ENCODE measurements around the gene FBXL2. TPM values are rescaled to one million over a fixed set of nuclear protein-coding genes. Genes with fewer than 3 reads are reported as not detected.

FBXL2 gene
- total RNA-seq, 4 donors from 2014 or later = 0.76 to 6.0 (median 3.0) TPM

DNA sequence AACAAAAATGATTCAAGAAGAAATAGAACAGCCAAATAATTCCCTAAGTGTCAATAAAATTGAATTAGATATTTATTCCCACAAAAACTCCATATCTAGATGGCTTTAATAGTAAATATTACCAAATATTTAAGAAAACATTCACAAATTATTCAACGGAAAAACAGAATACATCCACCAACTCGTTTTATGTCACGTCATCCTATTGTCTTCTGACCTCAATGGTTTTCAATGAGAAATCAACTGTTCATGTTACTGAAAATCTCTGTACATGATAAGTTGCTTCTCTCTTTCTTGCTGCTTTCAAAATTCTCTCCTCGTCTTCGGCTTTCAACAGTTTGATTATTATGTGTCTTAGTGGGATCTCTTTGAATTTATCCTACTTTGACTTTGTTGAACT lies 17.1 kb upstream of the FBXL2 start:
- H3K4me3 ChIP-seq (ENCODE audit: low read depth, poor library complexity, severe bottlenecking) = no peak overlapping the region
- TF ChIP-seq POLR2A (IDR thresholded peaks at IDR 0.05) = no peak
- TF ChIP-seq, protein P1, sequence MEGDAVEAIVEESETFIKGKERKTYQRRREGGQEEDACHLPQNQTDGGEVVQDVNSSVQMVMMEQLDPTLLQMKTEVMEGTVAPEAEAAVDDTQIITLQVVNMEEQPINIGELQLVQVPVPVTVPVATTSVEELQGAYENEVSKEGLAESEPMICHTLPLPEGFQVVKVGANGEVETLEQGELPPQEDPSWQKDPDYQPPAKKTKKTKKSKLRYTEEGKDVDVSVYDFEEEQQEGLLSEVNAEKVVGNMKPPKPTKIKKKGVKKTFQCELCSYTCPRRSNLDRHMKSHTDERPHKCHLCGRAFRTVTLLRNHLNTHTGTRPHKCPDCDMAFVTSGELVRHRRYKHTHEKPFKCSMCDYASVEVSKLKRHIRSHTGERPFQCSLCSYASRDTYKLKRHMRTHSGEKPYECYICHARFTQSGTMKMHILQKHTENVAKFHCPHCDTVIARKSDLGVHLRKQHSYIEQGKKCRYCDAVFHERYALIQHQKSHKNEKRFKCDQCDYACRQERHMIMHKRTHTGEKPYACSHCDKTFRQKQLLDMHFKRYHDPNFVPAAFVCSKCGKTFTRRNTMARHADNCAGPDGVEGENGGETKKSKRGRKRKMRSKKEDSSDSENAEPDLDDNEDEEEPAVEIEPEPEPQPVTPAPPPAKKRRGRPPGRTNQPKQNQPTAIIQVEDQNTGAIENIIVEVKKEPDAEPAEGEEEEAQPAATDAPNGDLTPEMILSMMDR (IDR thresholded peaks at IDR 0.05) = no peak
- DNase-seq (ENCODE audit: low spot score in 2 of 2) = no peak
- 88 to 93% methylated on average over 5 of the region's 5 CpGs for WGBS, 2 donors
- intact Hi-C loops (cut with DNase I; ENCODE audit: low total_unique reads) = loop anchor here (5.0 kb wide), 1 partner anchor 1477 kb away; no protein-coding TSS in a partner anchor

DNA sequence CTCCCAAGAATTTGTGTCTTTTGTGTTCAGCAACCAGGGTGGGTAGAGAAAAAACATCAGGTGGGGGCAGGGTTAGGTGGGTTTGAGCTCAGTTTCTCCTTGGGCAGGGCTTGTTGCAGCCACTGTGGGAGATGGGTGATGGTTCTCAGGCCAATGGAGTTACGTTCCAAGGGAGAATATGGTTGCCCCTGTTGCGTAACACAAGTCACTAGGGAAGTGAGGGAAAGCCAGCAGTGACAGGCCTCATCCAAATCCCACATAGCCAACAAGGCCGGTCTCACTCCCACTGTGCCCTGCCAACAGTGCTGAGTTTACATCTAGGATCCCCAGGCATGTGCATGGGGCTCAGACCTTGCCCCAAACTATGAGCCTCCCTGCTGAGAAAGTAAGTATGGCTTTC lies 7.9 kb upstream of the FBXL2 start:
- intact Hi-C loops (cut with DNase I; ENCODE audit: low total_unique reads) = no loop called here
- 75 to 84% methylated on average over 3 of the region's 3 CpGs for WGBS, 2 donors
- no peak for TF ChIP-seq POLR2A (IDR thresholded peaks at IDR 0.05)
- TF ChIP-seq, protein P1 (IDR thresholded peaks at IDR 0.05) = no peak
- no peak overlapping the region for H3K4me3 ChIP-seq (ENCODE audit: low read depth, poor library complexity, severe bottlenecking)
- DNase-seq (ENCODE audit: low spot score in 2 of 2) = no peak

DNA sequence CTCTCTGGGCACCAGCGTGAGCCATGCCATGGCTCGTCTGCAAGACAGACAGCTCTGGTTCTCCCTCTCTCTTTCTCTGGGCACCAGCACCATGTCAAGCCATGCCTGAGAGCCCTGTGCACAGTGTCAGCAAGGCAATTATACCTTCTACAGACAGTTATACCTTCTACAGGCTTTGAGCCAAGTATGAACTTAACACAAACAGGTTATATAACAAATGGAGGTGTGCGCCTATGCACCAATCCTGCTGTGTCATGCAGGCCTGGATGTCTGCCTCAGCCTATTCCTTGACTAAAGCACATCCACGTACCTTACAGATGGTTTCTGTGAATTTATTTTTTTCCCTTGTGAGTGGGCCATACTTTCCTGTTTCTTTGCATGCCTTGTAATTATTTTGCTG lies 5.9 kb upstream of the FBXL2 start:
- 84 to 91% methylated on average over 4 of the region's 4 CpGs for WGBS, 2 donors
- no peak for TF ChIP-seq POLR2A (IDR thresholded peaks at IDR 0.05)
- TF ChIP-seq, protein P1 (IDR thresholded peaks at IDR 0.05) = no peak
- no peak for DNase-seq (ENCODE audit: low spot score in 2 of 2)
- intact Hi-C loops (cut with DNase I; ENCODE audit: low total_unique reads) = no loop called here
- no peak overlapping the region for H3K4me3 ChIP-seq (ENCODE audit: low read depth, poor library complexity, severe bottlenecking)

DNA sequence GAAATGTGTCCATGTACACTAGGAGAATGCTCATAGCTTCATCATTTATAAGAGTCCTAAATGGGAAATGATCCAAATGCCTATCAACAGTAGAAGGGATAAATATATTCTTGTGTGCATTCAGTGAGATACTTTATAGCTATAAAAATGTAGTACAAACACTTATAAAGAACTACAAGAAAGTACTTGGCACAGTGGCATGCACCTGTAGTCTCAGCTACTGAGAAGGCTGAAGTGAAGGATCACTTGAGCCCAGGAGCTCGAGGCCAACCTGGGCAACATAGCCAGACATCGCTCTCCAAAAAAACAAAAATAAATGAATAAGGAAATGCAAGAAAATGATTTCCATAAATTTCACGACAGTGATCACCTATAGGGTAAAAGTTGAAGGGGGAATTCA lies 3.6 kb upstream of the FBXL2 start:
- intact Hi-C loops (cut with DNase I; ENCODE audit: low total_unique reads) = no loop called here
- no peak overlapping the region for H3K4me3 ChIP-seq (ENCODE audit: low read depth, poor library complexity, severe bottlenecking)
- no peak for DNase-seq (ENCODE audit: low spot score in 2 of 2)
- 92 to 94% methylated on average over 3 of the region's 3 CpGs for WGBS, 2 donors
- TF ChIP-seq, protein P1 (IDR thresholded peaks at IDR 0.05) = no peak
- TF ChIP-seq POLR2A (IDR thresholded peaks at IDR 0.05) = no peak

DNA sequence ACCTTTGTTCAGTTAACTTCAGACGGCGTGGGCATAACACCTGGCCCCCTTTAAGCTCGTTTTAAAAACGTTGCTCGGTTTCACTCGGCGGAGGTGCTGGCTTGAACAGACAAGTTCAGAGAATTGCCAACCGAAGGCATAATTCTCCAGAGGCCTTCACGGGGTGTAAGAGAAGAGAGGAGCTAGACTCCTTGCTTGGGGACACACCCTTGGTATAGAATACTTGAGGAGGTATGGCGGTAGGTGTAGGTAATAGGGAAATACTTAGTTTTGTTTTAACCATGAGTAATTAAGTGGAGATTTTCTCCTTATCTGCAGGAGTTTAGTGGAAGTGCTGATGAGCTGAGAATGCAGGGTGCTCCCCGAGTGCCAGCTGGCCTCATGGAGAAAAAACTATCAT lies 921 bp downstream of the FBXL2 start:
- intact Hi-C loops (cut with DNase I; ENCODE audit: low total_unique reads) = no loop called here
- 5 to 14% methylated on average over 11 of the region's 11 CpGs for WGBS, 2 donors
- H3K4me3 ChIP-seq (ENCODE audit: low read depth, poor library complexity, severe bottlenecking) = no peak overlapping the region
- DNase-seq (ENCODE audit: low spot score in 2 of 2) = no peak
- TF ChIP-seq, protein P1 (IDR thresholded peaks at IDR 0.05) = no peak
- TF ChIP-seq POLR2A (IDR thresholded peaks at IDR 0.05) = no peak

DNA sequence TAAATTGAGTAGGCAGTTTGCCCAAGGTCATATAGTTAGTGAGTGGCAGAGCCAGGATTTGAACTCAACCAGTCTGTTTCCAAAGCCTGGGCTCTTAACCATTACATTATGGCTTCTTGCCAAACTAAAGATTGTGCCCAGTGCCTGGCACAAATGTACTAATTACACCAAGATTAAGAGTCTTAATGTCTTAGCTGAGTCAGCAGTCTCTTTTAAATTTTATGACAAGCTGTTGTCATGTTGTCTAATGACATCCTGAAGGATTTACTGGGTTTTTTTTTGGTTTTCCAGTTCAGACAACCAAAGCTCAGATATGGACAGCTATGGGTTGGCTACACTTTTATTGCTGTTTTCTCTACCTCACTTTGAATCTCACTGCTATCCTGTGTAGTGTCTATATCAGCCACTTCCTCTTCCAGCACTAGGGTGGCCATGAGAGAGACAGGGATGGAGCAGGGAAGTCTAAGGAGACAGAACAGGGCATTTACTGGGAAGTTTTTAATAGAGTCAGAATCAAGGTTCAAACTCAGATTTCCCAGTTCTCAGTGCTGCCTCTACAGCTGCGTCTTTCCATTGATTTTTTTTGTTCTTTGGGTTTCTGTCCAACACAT lies 10.5 kb downstream of the FBXL2 start:
- 93 to 97% methylated on average over 1 of the region's 1 CpG for WGBS, 2 donors
- no peak overlapping the region for H3K4me3 ChIP-seq (ENCODE audit: low read depth, poor library complexity, severe bottlenecking)
- DNase-seq (ENCODE audit: low spot score in 2 of 2) = no peak
- intact Hi-C loops (cut with DNase I; ENCODE audit: low total_unique reads) = no loop called here
- TF ChIP-seq, protein P1 (IDR thresholded peaks at IDR 0.05) = no peak
- no peak for TF ChIP-seq POLR2A (IDR thresholded peaks at IDR 0.05)
